Epithelial cell of prostate (primary cell): ENCODE measurements around the gene SZT2.

Experiments
- DNase-seq: peaks from one replicate; pipeline ENCODE4 v3.0.0-alpha.2; 2011; ENCODE audit warnings: low read depth, low spot score
- H3K27ac ChIP-seq: fragments of 450-650 bp; 2 replicates; pipeline ENCODE4 v1.5.1; 2017; ENCODE audit warnings: mild to moderate bottlenecking

Gene SZT2

GRCh38 chr1:43389326-43390313 lies at the start of gene SZT2, which contains the start of gene MED8:
Gene SZT2, plus strand, starts transcription at chr1:43389899. Its CDS starts 70 bp downstream, at chr1:43389969.
Gene MED8, minus strand, starts transcription at chr1:43389800. Its CDS starts 36 bp downstream, at chr1:43389764.
- peak; percentile 52 for DNase-seq
- H3K27ac ChIP-seq = peak within 1 kb of the TSS; percentile 79

DNA sequence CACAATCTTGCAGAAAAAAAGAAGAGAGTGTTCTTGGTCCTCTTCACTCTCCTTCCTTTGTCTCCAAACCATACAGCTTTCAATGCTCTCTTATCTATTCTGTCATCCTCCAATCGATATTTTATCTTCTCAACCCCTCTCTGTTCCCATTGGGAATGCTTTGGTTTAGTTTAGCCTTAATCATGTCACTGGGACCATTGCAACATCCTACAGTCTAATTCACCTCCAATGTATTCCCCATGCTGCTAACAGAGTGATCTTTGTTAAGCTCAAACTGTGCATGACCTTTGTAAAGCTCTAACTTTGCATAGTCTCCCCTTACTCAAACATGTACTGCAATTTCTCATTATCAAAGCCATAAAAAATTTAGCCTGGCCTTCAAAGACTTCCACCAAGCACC lies 49.1 kb upstream of the SZT2 start:
- no peak overlapping the region for H3K27ac ChIP-seq
- no peak for DNase-seq

GRCh38 chr1:43344267-43344850 lies 45.3 kb upstream of the SZT2 start:
- H3K27ac ChIP-seq = no peak overlapping the region
- DNase-seq = no peak

DNA sequence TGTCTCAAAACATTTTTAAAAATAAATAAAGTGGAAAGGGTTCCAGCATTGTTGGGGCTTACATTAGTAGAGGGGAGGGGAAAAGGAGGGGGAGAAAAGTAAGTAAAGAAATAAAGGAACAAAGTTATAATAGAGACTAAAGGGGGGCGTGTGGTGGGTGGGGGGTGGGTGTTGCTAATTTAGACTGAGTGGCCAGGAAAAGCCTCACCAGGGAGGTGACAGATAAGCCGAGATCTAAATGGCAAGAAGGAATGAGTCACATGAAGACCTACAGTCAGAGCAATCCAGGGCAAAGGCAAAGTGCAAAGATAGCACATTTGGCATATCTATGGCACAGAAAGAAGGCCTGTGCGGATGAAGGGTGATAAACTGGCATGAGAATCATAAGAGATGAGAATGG lies 44.6 kb upstream of the SZT2 start:
- no peak for DNase-seq
- H3K27ac ChIP-seq = no peak overlapping the region

DNA sequence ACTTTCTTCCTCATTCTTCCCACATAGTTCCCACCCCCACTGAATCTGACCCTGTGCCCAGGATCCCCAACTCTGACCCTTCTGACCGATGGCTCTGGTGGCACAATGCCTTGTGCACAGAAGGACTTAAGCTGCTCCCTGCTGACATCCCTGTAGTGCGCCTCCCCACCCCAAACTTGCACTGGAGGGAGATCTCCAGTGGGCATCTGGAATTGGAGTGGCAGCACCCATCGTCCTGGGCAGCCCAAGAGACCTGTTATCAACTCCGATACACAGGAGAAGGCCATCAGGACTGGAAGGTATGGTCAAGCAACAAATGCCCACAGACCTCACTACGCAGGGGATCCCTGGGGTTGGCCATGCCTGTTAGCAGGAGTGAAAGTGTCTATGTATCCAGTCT lies 43.1 kb upstream of the SZT2 start:
- no peak overlapping the region for H3K27ac ChIP-seq
- DNase-seq = no peak

- no peak for DNase-seq
- peak overlapping the region; percentile 92 for H3K27ac ChIP-seq
Observed at GRCh38 chr1:43348343-43348808, 41.3 kb upstream of the SZT2 start.

DNA sequence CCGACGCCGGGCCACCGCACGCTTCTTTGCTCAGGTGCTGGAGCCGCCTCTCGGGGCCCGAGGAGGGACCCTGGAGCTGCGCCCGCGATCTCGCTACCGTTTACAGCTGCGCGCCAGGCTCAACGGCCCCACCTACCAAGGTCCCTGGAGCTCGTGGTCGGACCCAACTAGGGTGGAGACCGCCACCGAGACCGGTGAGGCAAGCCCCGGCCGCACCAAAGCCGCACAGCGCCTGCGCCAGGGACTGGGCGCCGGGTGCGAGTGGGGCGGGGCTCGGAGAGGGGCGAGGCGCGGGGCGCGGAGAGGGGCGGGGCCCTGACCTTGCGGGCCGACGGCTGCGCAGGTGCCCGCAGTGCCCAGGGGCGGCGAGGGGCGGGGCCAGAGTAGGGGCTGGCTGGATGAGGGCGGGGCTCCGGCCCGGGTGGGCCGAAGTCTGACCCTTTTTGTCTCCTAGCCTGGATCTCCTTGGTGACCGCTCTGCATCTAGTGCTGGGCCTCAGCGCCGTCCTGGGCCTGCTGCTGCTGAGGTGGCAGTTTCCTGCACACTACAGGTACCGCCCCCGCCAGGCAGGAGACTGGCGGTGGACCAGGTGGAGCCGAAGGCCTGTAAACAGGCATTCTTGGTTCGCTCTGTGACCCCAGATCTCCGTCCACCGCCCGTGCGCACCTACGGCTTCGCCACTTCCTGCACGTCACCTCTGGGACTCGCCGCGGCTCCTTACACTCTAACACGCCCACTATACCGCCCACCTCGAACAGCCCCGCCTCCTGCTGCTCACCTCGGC lies 40.7 kb upstream of the SZT2 start:
- no peak for DNase-seq
- H3K27ac ChIP-seq = peak overlapping the region; percentile 92

DNA sequence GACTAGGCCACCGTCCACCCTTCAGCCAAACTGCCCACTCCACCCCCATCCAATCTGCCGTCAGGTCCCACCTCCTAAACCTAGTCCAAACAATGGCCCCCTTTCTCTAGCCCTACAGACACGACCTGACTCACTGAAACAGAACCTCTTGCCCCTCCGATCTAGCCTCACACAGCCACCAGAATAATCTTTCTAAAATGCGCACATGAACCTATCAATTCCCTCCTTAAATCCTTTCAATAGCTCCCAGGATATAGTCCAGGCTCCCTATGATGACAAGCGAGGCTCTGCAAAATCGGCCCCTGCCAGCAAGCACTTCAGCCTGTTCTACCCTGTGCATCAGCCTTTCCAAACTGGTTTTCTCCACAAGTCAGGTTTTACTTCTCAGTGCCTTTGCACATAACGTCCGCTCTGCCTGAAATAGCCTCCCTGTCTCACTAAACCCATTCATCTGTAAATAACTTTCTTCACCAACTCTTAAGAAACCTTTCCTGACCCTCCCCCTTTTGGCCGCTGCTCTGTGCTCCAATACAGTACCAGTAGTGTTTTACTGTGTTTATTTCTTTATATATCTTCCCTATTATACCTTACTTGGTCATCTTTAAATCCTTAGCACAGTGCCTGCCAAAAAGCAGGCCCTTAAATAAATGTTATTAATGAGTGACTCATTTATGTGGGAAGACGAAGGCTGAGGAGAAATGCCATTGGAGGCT lies 39.9 kb upstream of the SZT2 start:
- no peak for DNase-seq
- H3K27ac ChIP-seq = peak overlapping the region; percentile 92

- H3K27ac ChIP-seq = no peak overlapping the region
- no peak for DNase-seq
Observed at GRCh38 chr1:43350976-43351375, 38.7 kb upstream of the SZT2 start.

DNA sequence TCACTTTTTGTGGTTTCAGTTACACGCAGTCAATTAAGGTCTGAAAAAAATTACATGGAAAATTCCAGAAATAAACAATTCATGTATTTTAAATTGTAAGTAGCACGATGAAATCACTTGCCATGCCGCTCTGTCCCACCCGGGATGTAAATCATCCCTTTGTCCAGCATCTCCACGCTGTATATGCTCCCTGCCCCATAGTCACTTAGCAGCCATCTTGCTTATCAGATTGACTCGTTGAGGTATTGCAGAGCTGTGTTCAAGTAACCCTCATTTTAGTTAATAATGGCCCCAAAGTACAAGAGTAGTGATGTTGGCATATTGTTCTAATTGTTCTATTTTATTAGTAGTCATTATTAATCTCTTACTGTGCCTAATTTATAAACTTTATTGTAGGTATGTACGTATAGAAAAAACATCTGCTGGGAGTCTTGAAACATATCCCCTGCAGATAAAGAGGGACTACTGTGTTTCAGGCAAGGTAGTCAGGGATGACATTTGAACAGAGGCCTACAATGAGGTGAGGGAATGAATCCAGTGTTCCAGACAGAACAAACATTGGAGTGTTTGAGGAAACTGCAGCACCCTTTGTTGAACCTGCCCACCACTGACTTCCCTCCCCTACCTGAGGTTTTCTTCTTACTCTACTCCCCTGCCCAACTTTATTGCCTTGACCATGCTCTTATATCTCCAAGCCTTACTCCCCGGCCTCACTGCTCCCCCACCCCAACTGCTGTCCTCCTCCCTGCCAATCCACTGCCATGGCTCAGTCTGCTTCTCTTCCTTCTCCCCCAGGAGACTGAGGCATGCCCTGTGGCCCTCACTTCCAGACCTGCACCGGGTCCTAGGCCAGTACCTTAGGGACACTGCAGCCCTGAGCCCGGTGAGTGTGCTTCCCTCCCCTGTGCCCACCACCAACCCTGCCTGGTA lies 38.0 kb upstream of the SZT2 start:
- no peak overlapping the region for H3K27ac ChIP-seq
- no peak for DNase-seq

DNA sequence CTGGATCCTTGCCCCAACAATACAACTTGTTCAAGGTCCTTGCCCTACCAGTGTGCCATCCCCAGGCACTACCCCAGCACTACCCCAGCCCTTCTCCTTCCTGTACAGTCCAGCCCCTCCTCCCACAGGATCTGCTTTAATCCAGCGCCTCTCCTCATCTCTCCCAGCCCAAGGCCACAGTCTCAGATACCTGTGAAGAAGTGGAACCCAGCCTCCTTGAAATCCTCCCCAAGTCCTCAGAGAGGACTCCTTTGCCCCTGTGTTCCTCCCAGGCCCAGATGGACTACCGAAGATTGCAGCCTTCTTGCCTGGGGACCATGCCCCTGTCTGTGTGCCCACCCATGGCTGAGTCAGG lies 37.4 kb upstream of the SZT2 start:
- no peak overlapping the region for H3K27ac ChIP-seq
- no peak for DNase-seq

GRCh38 chr1:43352881-43353280 lies 36.8 kb upstream of the SZT2 start:
- H3K27ac ChIP-seq = no peak overlapping the region
- DNase-seq = no peak

- no peak for DNase-seq
- H3K27ac ChIP-seq = no peak overlapping the region
Observed at GRCh38 chr1:43354471-43354870, 35.2 kb upstream of the SZT2 start.

DNA sequence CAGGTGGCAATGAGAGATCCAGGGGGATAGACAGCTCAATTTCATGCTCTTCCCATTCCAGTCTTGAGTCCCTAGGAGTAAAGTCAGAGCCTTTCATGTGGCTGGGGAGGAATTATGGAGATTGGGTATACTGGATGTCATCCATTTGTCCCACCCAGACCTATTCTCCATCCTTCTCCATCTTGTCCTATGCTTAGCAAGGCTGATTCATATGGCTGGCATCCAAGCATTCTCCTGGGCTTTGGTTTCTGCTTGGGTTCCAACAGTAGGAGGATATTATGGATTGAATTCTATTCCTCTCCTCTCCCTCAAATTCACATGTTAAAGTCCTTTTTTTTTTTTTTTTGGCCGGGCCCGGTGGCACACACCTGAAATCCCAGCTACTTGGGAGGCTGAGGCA lies 34.8 kb upstream of the SZT2 start:
- H3K27ac ChIP-seq = no peak overlapping the region
- DNase-seq = no peak

DNA sequence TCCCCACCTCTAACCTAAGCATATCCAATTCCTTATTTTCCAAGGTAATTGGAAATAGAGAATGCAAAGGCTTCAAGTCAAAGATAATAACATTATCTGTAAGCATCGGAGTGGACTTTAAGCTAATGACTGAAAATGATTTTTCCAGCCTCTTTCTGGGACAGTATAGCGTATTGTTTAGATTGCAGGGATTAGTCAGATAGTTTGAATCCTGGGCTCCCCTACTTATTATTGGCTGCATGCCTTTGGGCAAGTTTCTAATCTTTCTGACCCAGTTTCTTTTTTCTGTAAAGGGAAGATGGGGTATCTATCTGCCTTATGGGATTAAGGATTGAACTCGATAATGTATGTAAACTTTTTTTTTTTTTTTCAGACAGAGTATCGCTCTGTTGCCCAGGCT lies 32.4 kb upstream of the SZT2 start:
- DNase-seq = no peak
- no peak overlapping the region for H3K27ac ChIP-seq

GRCh38 chr1:43358121-43358745 lies 31.5 kb upstream of the SZT2 start:
- H3K27ac ChIP-seq = peak overlapping the region; percentile 92
- DNase-seq = no peak

DNA sequence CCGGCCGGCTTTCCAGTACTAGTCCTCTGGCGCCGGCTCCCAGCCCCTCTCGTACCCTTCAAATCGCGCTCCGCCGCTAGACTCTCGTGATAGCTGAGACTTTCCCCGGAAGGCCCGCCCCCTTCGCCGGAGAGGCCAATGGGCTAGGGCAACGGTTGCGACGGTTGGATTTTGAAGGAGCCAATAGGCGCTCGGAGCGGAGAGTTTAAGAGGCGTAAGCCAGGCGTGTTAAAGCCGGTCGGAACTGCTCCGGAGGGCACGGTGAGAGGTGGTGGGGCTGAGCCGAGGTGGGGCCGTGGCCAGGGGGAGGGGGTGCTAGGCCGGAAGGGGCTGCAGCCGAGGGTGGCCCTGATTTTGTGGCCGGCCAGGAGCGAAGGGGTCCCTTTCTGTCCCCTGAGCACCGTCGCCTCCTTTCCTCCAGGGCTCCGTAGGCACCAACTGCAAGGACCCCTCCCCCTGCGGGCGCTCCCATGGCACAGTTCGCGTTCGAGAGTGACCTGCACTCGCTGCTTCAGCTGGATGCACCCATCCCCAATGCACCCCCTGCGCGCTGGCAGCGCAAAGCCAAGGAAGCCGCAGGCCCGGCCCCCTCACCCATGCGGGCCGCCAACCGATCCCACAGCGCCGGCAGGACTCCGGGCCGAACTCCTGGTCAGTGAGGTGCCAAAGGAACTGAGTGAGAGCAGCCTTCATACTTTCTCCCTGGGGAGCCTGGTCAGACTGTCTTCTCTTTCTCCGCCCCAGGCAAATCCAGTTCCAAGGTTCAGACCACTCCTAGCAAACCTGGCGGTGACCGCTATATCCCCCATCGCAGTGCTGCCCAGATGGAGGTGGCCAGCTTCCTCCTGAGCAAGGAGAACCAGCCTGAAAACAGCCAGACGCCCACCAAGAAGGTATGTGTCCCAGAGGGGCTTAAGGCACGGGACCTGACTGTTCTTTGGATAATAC lies 30.7 kb upstream of the SZT2 start, which contains the start of gene CDC20:
Gene CDC20, plus strand, starts transcription at position 236 of the 948 bp plus-strand sequence. Its CDS starts 235 bp downstream, at position 471.
- peak within 1 kb of the TSS; percentile 92 for H3K27ac ChIP-seq
- peak; percentile 70 for DNase-seq
